B cell (primary cell): Measurements from ENCODE around the gene ETV6. TPM values are rescaled to one million over a fixed set of nuclear protein-coding genes. Genes with fewer than 3 reads are reported as not detected.

Source experiments
- ATAC-seq: fragments of 200-7000 bp; cut with Tn5 transposase; one replicate; pipeline ENCODE4 v1.10.0; 2021; ENCODE audit warnings: low read depth, mild to moderate bottlenecking, moderate number of reproducible peaks, moderate library complexity
- CTCF ChIA-PET: fragments of 350-600 bp; sonication (Branson Sonifier 250); formaldehyde crosslinking; loops from one replicate; lab custom pipeline; 2021; ENCODE audit warnings: antibody characterized with exemption, inconsistent platforms; lab: Charles Lee
- POLR2A ChIA-PET: fragments of 350-600 bp; sonication (Branson Sonifier 250); formaldehyde crosslinking; loops from one replicate; lab custom pipeline; 2021; ENCODE audit warnings: antibody characterized with exemption; lab: Charles Lee
- DNase-seq: peaks from one replicate; pipeline ENCODE4 v3.0.0; 2013
- H2AFZ ChIP-seq: 2 replicates; pipeline ENCODE4 v1.6.1; 2012; ENCODE audit warnings: mild to moderate bottlenecking, low read depth, low read length; ENCODE audit not compliant: insufficient read depth, poor library complexity, severe bottlenecking
- H3K27ac ChIP-seq, 2 donors: 1 replicate in 1 of 2; 2 replicates in 1 of 2; pipeline ENCODE4 v1.5.1; 2012 to 2013; ENCODE audit warnings: low read length in 2 of 2, mild to moderate bottlenecking in 2 of 2, moderate library complexity in 1 of 2
- H3K27me3 ChIP-seq, 4 experiments: fragments of 200-600 bp in 1 of 4; sonication (generic) in 1 of 4; replicated peaks in 1 of 4; 1 replicate in 2 of 4; 2 replicates in 2 of 4; pipeline versions ENCODE4 v1.6.1 to v1.7.0; 2013 to 2016; ENCODE audit warnings: low read length in 3 of 4, mild to moderate bottlenecking in 2 of 4, mixed read lengths in 1 of 4, moderate library complexity in 1 of 4; ENCODE audit not compliant: insufficient read depth in 4 of 4, control insufficient read depth in 3 of 4; ENCODE audit errors: control extremely low read depth in 1 of 4
- H3K36me3 ChIP-seq, 2 experiments: replicated peaks in 1 of 2; 1 replicate in 1 of 2; 2 replicates in 1 of 2; pipeline versions ENCODE4 v1.6.1 to v1.7.1; 2013; ENCODE audit warnings: low read length in 1 of 2; ENCODE audit not compliant: insufficient read depth in 2 of 2, control insufficient read depth in 1 of 2; ENCODE audit errors: control extremely low read depth in 1 of 2, extremely low read depth in 1 of 2
- H3K4me1 ChIP-seq, 2 donors: fragments of 200-600 bp in 1 of 2; sonication (generic) in 1 of 2; 1 replicate in 1 of 2; 2 replicates in 1 of 2; pipeline versions ENCODE4 v1.5.1 to v1.6.1; 2013 to 2017; ENCODE audit warnings: low read length in 2 of 2; ENCODE audit not compliant: control insufficient read depth in 2 of 2, insufficient read depth in 2 of 2
- H3K4me2 ChIP-seq: replicated peaks from 2 replicates; pipeline ENCODE3; 2012; ENCODE audit warnings: mild to moderate bottlenecking, low read depth, low read length; ENCODE audit not compliant: poor library complexity, severe bottlenecking
- H3K4me3 ChIP-seq, 5 experiments: fragments of 200-600 bp in 1 of 5; sonication (generic) in 1 of 5; 1 replicate in 3 of 5; 2 replicates in 2 of 5; pipeline versions ENCODE4 v1.5.1 to v1.7.0; 2011 to 2016; ENCODE audit warnings: low read length in 4 of 5, mild to moderate bottlenecking in 4 of 5, low read depth in 2 of 5, control low read depth in 1 of 5, moderate library complexity in 1 of 5; ENCODE audit not compliant: insufficient read depth in 1 of 5; ENCODE audit errors: control extremely low read depth in 1 of 5, extremely low read depth in 1 of 5
- H3K79me2 ChIP-seq: fragments of 200-600 bp; sonication (generic); one replicate; pipeline ENCODE4 v1.6.0; 2016; ENCODE audit warnings: low read length; ENCODE audit not compliant: control insufficient read depth, insufficient read depth
- H3K9ac ChIP-seq: fragments of 200-600 bp; sonication (generic); 2 replicates; pipeline ENCODE4 v1.6.1; 2017; ENCODE audit warnings: mild to moderate bottlenecking, low read length, moderate library complexity
- H3K9me3 ChIP-seq, 3 donors: one replicate each; pipeline versions ENCODE4 v1.6.1 to v1.7.1; 2013; ENCODE audit warnings: low read length in 2 of 3; ENCODE audit not compliant: control insufficient read depth in 2 of 3, insufficient read depth in 1 of 3; ENCODE audit errors: control extremely low read depth in 1 of 3
- H4K20me1 ChIP-seq: 2 replicates; pipeline ENCODE4 v1.6.0; 2012; ENCODE audit warnings: mild to moderate bottlenecking, low read length; ENCODE audit not compliant: insufficient read depth, control insufficient read depth, poor library complexity, severe bottlenecking
- H3K27ac Mint-ChIP-seq: one replicate; pipeline ENCODE4 v1.8.0; 2021; ENCODE audit warnings: mixed read lengths
- H3K27me3 Mint-ChIP-seq: one replicate; pipeline ENCODE4 v1.8.0; 2021; ENCODE audit warnings: mixed read lengths
- H3K4me1 Mint-ChIP-seq: one replicate; pipeline ENCODE4 v1.8.0; 2021; ENCODE audit warnings: mixed read lengths
- H3K4me3 Mint-ChIP-seq: one replicate; pipeline ENCODE4 v1.8.0; 2021; ENCODE audit warnings: mixed read lengths
- H3K9me3 Mint-ChIP-seq: one replicate; pipeline ENCODE4 v1.8.0; 2022; ENCODE audit warnings: mixed read lengths; ENCODE audit not compliant: insufficient read depth
- EZH2 ChIP-seq: IDR thresholded peaks from 2 replicates; pipeline ENCODE4 v1.6.1; 2012; ENCODE audit warnings: borderline replicate concordance, low read depth, mild to moderate bottlenecking, moderate library complexity, low read length; ENCODE audit not compliant: insufficient read depth, poor library complexity, severe bottlenecking
- WGBS: methylation state at CpG from one replicate; pipeline ENCODE4 v1.1.5; 2013; ENCODE audit warnings: missing lambda C conversion rate; ENCODE audit not compliant: insufficient coverage; 5-methylcytosine and 5-hydroxymethylcytosine counted together
- intact Hi-C: fragments of 100-400 bp; cut with micrococcal nuclease; formaldehyde crosslinking; loops from one replicate; pipeline ENCODE4 v1.10.0; 2022
- polyA plus RNA-seq: library from polyadenylated mRNA; depleted of rRNA; stranded (reverse); fragments of >200 nt; gene quantifications from 2 replicates; pipeline ENCODE4 v1.2.3, GENCODE V29; 2012
- total RNA-seq, 2 donors: library from RNA; stranded (reverse); fragments of 120-200 nt in 1 of 2; gene quantifications; 1 replicate in 1 of 2; 2 replicates in 1 of 2; pipeline versions ENCODE4 v1.2.3 to v1.2.4, GENCODE V29; 2013 to 2022
- TF ChIP-seq, protein P1 (sequence below): fragments of 200-600 bp; IDR thresholded peaks from one replicate; pipeline ENCODE4 v1.8.0; 2022; ENCODE audit warnings: antibody characterized with exemption, mild to moderate bottlenecking

The ETV6 gene
- total and polyA plus RNA-seq, 2 donors (not counting 1 experiment from before 2014, with no cell fraction given): 17.4 to 123 TPM

DNA sequence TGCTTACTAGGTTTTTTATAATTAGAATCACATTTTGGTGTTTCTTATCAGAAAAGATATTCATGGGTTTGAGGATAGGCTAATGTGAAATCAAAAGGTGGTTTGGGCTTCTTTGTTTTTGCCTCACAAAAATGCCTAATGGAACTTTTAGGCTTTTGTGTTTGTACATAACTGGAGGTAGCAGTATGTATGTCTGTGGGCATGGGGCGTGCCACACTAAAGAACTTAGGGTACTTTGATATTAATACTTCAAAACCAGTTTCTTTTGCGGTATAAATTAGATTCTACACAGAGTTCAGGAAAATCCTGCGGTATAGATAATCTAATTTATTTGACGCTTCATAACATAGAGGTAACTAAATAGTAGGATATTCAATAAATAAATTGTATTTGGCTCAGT, 1.9 kb downstream of the ETV6 start:
- H3K27ac ChIP-seq: peak overlapping the region; percentile 72
- POLR2A ChIA-PET: interaction anchor here (2.4 kb wide), 1 partner anchor 114 kb away, joined by 11 read pairs; no protein-coding TSS in a partner anchor
- peaks cover 16% of the 10 kb centered on the region for H4K20me1 ChIP-seq
- DNase-seq: no peak
- no peaks in the 10 kb centered on the region for H3K36me3 ChIP-seq
- H3K4me3 Mint-ChIP-seq: peak overlapping the region; percentile 92
- H3K4me1 Mint-ChIP-seq: peaks cover 56% of the 10 kb centered on the region
- peaks cover 61% of the 10 kb centered on the region for H3K79me2 ChIP-seq
- H2AFZ ChIP-seq: peak overlapping the region; percentile 40
- peaks cover 47 to 50% of the 10 kb centered on the region in 2 donors for H3K4me1 ChIP-seq
- H3K9ac ChIP-seq: peak overlapping the region; percentile 86
- no peaks in the 10 kb centered on the region for H3K27me3 Mint-ChIP-seq
- H3K27me3 ChIP-seq: no peaks in the 10 kb centered on the region
- no peaks in the 10 kb centered on the region for H3K9me3 Mint-ChIP-seq
- H3K4me3 ChIP-seq: peak overlapping the region; percentile 77 to 94 (median 87)
- intact Hi-C loops: loop anchor here (2.0 to 5.0 kb wide), 7 partner anchors 41 to 911 kb away; partner anchors contain the start of genes BORCS5 and DUSP16
- peak overlapping the region; percentile 95 for H3K27ac Mint-ChIP-seq
- H3K9me3 ChIP-seq: no peaks in the 10 kb centered on the region
- CTCF ChIA-PET: no interaction called here
- ATAC-seq: no peak
- no CpG with 5 or more reads among the region's 4 CpGs for WGBS
- peak overlapping the region; percentile 80 for H3K4me2 ChIP-seq
- no peak for TF ChIP-seq EZH2
- TF ChIP-seq, protein P1, sequence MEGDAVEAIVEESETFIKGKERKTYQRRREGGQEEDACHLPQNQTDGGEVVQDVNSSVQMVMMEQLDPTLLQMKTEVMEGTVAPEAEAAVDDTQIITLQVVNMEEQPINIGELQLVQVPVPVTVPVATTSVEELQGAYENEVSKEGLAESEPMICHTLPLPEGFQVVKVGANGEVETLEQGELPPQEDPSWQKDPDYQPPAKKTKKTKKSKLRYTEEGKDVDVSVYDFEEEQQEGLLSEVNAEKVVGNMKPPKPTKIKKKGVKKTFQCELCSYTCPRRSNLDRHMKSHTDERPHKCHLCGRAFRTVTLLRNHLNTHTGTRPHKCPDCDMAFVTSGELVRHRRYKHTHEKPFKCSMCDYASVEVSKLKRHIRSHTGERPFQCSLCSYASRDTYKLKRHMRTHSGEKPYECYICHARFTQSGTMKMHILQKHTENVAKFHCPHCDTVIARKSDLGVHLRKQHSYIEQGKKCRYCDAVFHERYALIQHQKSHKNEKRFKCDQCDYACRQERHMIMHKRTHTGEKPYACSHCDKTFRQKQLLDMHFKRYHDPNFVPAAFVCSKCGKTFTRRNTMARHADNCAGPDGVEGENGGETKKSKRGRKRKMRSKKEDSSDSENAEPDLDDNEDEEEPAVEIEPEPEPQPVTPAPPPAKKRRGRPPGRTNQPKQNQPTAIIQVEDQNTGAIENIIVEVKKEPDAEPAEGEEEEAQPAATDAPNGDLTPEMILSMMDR: no peak

DNA sequence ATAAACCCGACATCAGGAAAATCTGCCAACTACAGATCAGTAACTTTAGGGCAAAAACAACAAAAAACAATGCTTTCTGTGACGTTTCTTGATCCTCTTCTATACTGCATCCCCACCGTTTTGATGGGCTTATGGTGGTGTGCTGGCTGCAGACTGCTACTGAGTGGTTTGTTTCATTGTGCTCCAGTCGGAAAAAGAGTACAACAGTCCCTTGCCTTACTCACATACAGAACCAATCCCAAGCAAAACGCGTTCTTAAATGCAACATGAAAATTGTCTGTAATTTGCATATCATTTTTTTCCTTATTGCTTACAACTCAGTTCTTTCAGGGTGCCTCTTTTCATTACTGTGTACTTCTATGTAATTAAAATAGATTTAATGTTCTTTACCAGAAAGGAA, 2.3 kb downstream of the ETV6 start:
- Mint-ChIP-seq H3K27me3 (no peaks in the 10 kb centered on the region), H3K9me3 (no peaks in the 10 kb centered on the region), H3K27ac (peak overlapping the region; percentile 85), H3K4me1 (peaks cover 60% of the 10 kb centered on the region), H3K4me3 (peak overlapping the region; percentile 92)
- Histone ChIP-seq H3K9me3 (no peaks in the 10 kb centered on the region), H3K9ac (peak overlapping the region; percentile 86), H3K4me1 (peaks cover 49 to 50% of the 10 kb centered on the region in 2 donors), H3K27ac (peak overlapping the region; percentile 72), H4K20me1 (peaks cover 16% of the 10 kb centered on the region), H3K36me3 (no peaks in the 10 kb centered on the region), H3K79me2 (peaks cover 65% of the 10 kb centered on the region), H2AFZ (peak overlapping the region; percentile 8), H3K4me2 (peak overlapping the region; percentile 80), H3K4me3 (peak overlapping the region; percentile 77 to 94 (median 87)), H3K27me3 (no peaks in the 10 kb centered on the region)
- CTCF ChIA-PET: no interaction called here
- no CpG with 5 or more reads among the region's 6 CpGs for WGBS
- POLR2A ChIA-PET: no interaction called here
- ATAC-seq: no peak
- intact Hi-C loops: loop anchor here (2.0 to 5.0 kb wide), 8 partner anchors 23 to 911 kb away; partner anchors contain the start of genes BORCS5 and DUSP16
- no peak for TF ChIP-seq EZH2
- TF ChIP-seq, protein P1: no peak
- DNase-seq: no peak
